ENCODE data around the gene DNAJC15.

DNA sequence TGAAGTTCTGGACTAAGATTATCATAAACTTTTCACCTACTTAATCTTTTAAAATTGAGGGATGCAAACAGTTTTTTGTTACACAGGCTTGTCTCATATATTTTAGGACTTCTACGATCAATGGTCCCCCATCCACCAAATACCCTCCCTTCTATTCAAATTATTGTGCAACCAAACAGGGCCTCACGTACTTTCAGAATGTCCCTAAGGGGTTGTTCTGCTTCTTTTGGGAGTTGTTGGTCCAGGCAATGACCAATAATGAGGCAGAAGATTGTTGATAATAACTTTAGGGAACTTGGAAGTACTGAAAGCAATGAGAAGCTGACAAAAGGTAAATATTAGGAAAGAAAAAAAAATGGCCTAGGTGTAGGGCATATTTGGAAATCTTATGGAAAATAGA, 2.9 kb downstream of the DNAJC15 start:
- TF ChIP-seq EZH2 (IDR thresholded peaks at IDR 0.05; ENCODE audit: low read length, missing control alignments) = no peak
- TF ChIP-seq, protein P1, sequence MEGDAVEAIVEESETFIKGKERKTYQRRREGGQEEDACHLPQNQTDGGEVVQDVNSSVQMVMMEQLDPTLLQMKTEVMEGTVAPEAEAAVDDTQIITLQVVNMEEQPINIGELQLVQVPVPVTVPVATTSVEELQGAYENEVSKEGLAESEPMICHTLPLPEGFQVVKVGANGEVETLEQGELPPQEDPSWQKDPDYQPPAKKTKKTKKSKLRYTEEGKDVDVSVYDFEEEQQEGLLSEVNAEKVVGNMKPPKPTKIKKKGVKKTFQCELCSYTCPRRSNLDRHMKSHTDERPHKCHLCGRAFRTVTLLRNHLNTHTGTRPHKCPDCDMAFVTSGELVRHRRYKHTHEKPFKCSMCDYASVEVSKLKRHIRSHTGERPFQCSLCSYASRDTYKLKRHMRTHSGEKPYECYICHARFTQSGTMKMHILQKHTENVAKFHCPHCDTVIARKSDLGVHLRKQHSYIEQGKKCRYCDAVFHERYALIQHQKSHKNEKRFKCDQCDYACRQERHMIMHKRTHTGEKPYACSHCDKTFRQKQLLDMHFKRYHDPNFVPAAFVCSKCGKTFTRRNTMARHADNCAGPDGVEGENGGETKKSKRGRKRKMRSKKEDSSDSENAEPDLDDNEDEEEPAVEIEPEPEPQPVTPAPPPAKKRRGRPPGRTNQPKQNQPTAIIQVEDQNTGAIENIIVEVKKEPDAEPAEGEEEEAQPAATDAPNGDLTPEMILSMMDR (conservative IDR thresholded peaks at IDR 0.05 in 1 of 2, IDR thresholded peaks at IDR 0.05 in 1 of 2; ENCODE audit: low read depth in 1 of 2, low read length in 2 of 2) = no peak

All from fibroblast of lung (primary cell).